ENCODE data around the gene SNRK. TPM values are rescaled to one million over a fixed set of nuclear protein-coding genes. Genes with fewer than 3 reads are reported as not detected.

The SNRK gene
- polyA plus RNA-seq, 3 donors, result 12.8 to 19.7 (median 16.1) TPM

GRCh38 chr3:43307649-43308048, 21.3 kb downstream of the SNRK start:
- no peaks in the 10 kb centered on the region for H3K27me3 Mint-ChIP-seq (ENCODE audit: low read depth in 3 of 3)
- H3K4me1 Mint-ChIP-seq, result peaks cover 24% of the 10 kb centered on the region
- DNase-seq, result no peak
- H3K9me3 Mint-ChIP-seq, result no peaks in the 10 kb centered on the region
- intact Hi-C loops (cut with micrococcal nuclease), result no loop called here
- no peak overlapping the region for H3K4me3 Mint-ChIP-seq
- Histone ChIP-seq H4K20me1 (ENCODE audit: insufficient read depth, low read length) (peaks cover 100% of the 10 kb centered on the region), H3K4me3 (replicated peaks in 1 of 3; ENCODE audit: low read depth in 2 of 3, low read length in 3 of 3) (no peak overlapping the region), H3K79me2 (ENCODE audit: insufficient read depth, low read length) (peaks cover 99% of the 10 kb centered on the region), H3K4me1 (ENCODE audit: control insufficient read depth in 1 of 2, insufficient read depth in 2 of 2, low read length in 2 of 2) (no peaks in the 10 kb centered on the region), H3K4me2 (replicated peaks; ENCODE audit: extremely low read depth, low read length, poor library complexity, severe bottlenecking) (no peak overlapping the region), H2AFZ (ENCODE audit: insufficient read depth, low read depth, low read length, poor library complexity, severe bottlenecking) (no peak overlapping the region), H3K9ac (ENCODE audit: insufficient read depth, low read length, poor library complexity, severe bottlenecking) (no peak overlapping the region), H3K9me3 (replicated peaks in 1 of 2; ENCODE audit: control insufficient read depth in 1 of 2, insufficient read depth in 1 of 2, low read length in 2 of 2) (no peaks in the 10 kb centered on the region), H3K27ac (ENCODE audit: low read depth in 1 of 2, low read length in 2 of 2) (peak overlapping the region in 1 of 2 donors; percentile 21), H3K27me3 (ENCODE audit: control insufficient read depth in 2 of 2, insufficient read depth in 2 of 2, low read length in 2 of 2) (no peaks in the 10 kb centered on the region), H3K36me3 (replicated peaks in 1 of 2; ENCODE audit: control insufficient read depth in 1 of 2, insufficient read depth in 2 of 2, low read length in 2 of 2) (peaks cover 51 to 96% of the 10 kb centered on the region in 2 donors)
- TF ChIP-seq CTCF (IDR thresholded peaks at IDR 0.05), result no peak
- WGBS (ENCODE audit: insufficient coverage), result no CpG with 5 or more reads among the region's 2 CpGs
- H3K27ac Mint-ChIP-seq, result peak overlapping the region in 3 of 7 donors; percentile 12 to 79 (median 39)
- H3K36me3 Mint-ChIP-seq, result peaks cover 67 to 82% of the 10 kb centered on the region in 2 donors

GRCh38 chr3:43309372-43310305, 23.3 kb downstream of the SNRK start:
- H3K9ac ChIP-seq (ENCODE audit: insufficient read depth, low read length, poor library complexity, severe bottlenecking), result no peak overlapping the region
- intact Hi-C loops (cut with micrococcal nuclease), result no loop called here
- peak overlapping the region in 1 of 2 donors; percentile 33 for H3K27ac ChIP-seq (ENCODE audit: low read depth in 1 of 2, low read length in 2 of 2)
- H3K4me3 ChIP-seq (replicated peaks in 1 of 3; ENCODE audit: low read depth in 2 of 3, low read length in 3 of 3), result no peak overlapping the region
- peaks cover 100% of the 10 kb centered on the region for H4K20me1 ChIP-seq (ENCODE audit: insufficient read depth, low read length)
- H2AFZ ChIP-seq (ENCODE audit: insufficient read depth, low read depth, low read length, poor library complexity, severe bottlenecking), result no peak overlapping the region
- peaks cover 53 to 71% of the 10 kb centered on the region in 2 donors for H3K36me3 Mint-ChIP-seq
- no peaks in the 10 kb centered on the region for H3K4me1 ChIP-seq (ENCODE audit: control insufficient read depth in 1 of 2, insufficient read depth in 2 of 2, low read length in 2 of 2)
- no peaks in the 10 kb centered on the region for H3K27me3 ChIP-seq (ENCODE audit: control insufficient read depth in 2 of 2, insufficient read depth in 2 of 2, low read length in 2 of 2)
- TF ChIP-seq CTCF (IDR thresholded peaks at IDR 0.05), result no peak
- WGBS (ENCODE audit: insufficient coverage), result no CpG with 5 or more reads among the region's 12 CpGs
- peak overlapping the region in 1 of 7 donors; percentile 16 for H3K27ac Mint-ChIP-seq
- H3K4me2 ChIP-seq (replicated peaks; ENCODE audit: extremely low read depth, low read length, poor library complexity, severe bottlenecking), result no peak overlapping the region
- no peaks in the 10 kb centered on the region for H3K9me3 ChIP-seq (replicated peaks in 1 of 2; ENCODE audit: control insufficient read depth in 1 of 2, insufficient read depth in 1 of 2, low read length in 2 of 2)
- H3K9me3 Mint-ChIP-seq, result no peaks in the 10 kb centered on the region
- peaks cover 43 to 87% of the 10 kb centered on the region in 2 donors for H3K36me3 ChIP-seq (replicated peaks in 1 of 2; ENCODE audit: control insufficient read depth in 1 of 2, insufficient read depth in 2 of 2, low read length in 2 of 2)
- DNase-seq, result no peak
- peaks cover 24% of the 10 kb centered on the region for H3K4me1 Mint-ChIP-seq
- H3K79me2 ChIP-seq (ENCODE audit: insufficient read depth, low read length), result peaks cover 99% of the 10 kb centered on the region
- H3K4me3 Mint-ChIP-seq, result no peak overlapping the region
- H3K27me3 Mint-ChIP-seq (ENCODE audit: low read depth in 3 of 3), result no peaks in the 10 kb centered on the region

Data from CD14-positive monocyte (primary cell).